AG08395 (cell line): ENCODE results near the gene ZC3H8.
"Not testable (repeated sequence)": the region's sequence is repeated elsewhere in the genome, so short reads cannot be mapped to it uniquely, and the experiment has no call there.

Experiments
- DNase-seq: peaks from one replicate; pipeline ENCODE4 v3.0.0; 2012; ENCODE audit warnings: mixed read lengths, low spot score

Gene ZC3H8

GRCh38 chr2:112259509-112260294 is 4.9 kb upstream of the ZC3H8 start:
- peak; percentile 74 for DNase-seq

DNA sequence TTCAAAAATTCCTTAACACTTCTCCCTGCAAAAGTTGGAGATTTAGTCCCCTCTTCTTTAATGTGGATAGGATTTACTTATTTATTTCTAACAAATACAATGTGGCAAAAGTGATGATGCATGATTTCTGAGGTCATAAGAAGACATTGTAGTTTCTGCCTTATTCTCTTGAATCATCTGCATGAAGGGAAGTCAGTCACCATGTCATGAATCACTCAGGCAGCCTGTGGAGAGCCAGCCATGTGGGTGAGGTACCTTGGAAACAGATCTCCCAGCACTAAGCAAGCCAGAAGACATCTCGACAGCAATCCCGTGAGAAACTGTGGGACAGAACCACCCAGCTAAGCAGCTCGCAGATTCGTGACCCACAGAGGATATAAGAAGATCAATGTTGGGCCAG is 2.7 kb upstream of the ZC3H8 start:
- no peak for DNase-seq

- no peak for DNase-seq
Observed at GRCh38 chr2:112256654-112257053, 1.8 kb upstream of the ZC3H8 start.

DNA sequence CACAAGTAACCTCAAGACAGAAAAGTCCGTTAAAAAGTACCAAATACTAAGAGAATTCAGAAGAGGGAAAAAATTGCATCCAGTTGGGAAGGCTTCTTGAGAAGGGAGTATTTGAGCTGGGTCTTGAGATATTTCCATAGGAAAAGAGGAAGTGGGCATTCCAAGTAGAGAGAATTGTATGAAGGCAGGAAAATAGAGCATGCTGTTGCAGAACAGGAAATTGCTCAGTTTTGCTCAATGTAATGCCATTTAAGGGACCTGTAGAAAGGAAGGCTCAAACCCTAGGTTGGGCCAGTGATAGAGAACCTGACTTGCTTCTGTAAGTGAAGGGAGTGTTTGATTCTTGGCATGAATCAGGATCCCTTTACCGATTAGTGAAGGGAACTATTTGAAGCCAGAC is 1.0 kb upstream of the ZC3H8 start:
- no peak for DNase-seq

GRCh38 chr2:112253261-112253815 is 1.5 kb downstream of the ZC3H8 start:
- peak; percentile 2 for DNase-seq

GRCh38 chr2:112251271-112251670 is 3.6 kb downstream of the ZC3H8 start:
- no peak for DNase-seq

GRCh38 chr2:112244854-112245253 is 10.0 kb downstream of the ZC3H8 start:
- no peak for DNase-seq

- no peak for DNase-seq
Observed at GRCh38 chr2:112243233-112243632, 11.6 kb downstream of the ZC3H8 start.

DNA sequence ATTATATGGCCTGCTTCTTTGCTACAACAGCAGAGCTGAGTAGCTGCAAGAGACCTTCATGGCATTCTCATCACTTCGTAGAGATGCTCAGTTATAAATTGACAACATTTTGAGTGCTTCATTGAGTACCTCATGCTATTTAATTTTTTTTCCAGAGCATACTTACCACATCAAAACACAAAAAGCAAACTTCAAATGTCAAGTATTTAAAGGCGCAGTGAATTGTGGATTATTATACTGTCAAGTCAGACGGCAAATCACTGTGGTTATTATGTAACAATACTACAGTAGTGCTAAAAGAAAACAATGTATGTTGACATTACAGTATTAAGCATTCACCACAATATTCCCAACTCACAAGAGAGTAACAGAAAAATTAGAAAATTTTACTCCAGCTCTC is 12.5 kb downstream of the ZC3H8 start:
- DNase-seq: no peak

DNA sequence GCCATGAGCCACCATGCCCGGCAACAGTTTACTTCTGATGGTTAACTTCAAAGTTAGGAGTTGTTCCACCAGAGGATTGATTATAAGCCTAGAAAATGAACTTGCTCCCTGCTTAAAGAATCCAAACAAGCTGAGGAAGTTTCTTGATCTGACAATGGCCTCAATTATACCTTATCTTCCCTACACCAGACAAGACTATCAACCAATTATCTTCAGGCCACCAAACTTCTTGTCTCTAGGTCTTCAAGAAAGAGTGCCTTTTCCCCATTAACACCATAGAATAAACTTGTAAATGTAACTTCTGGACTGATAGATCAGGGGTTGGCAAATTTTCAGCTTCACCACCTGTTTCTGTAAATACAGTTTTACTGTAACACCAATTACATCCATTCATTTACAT is 15.0 kb downstream of the ZC3H8 start:
- no peak for DNase-seq

GRCh38 chr2:112230371-112230770 is 24.5 kb downstream of the ZC3H8 start:
- DNase-seq: no peak

DNA sequence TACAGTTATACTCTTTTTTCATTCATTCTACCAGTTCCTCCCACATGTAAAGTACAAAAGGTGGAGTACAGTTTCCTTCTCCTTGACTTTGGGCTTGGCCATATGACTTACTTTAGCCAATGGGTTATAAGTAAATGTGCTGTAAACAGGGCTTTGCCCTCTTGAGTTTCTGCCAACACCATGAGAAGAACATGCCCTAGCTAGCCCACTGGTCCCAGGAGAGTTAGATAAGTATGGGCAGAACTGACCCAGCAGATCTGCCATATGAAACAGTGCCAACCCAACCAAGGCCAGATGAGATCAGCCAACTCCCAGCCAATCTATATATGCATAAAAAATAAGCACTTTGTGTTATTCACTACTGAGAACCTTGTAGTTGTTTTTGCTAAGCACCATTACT is 25.5 kb downstream of the ZC3H8 start:
- no peak for DNase-seq

- DNase-seq: no peak
Observed at GRCh38 chr2:112220831-112221230, 34.0 kb downstream of the ZC3H8 start.

DNA sequence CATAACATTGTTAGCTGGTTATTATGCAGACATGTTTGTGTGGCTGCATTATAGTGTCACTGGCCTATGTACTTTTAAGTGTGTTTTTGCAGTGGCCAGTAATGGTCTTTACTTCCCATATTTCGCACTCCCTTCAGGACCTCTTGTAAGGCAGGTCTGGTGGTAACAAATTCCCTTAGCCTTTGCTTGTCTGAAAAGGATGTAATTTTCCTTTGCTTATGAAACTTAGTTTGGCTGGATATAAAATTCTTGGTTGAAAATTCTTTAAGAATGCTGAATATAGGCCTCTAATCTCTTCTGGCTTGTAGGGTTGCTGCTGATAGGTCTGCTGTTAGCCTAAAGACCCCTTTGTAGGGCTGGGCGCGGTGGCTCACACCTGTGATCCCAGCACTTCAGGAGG is 34.7 kb downstream of the ZC3H8 start:
- DNase-seq: no peak

GRCh38 chr2:112217854-112218253 is 37.0 kb downstream of the ZC3H8 start:
- DNase-seq: no peak

- peak; percentile 20 for DNase-seq
Observed at GRCh38 chr2:112216167-112216566, 38.7 kb downstream of the ZC3H8 start.

- not testable (repeated sequence) for DNase-seq
Observed at GRCh38 chr2:112207905-112208304, 46.9 kb downstream of the ZC3H8 start.

GRCh38 chr2:112204411-112204810 is 50.4 kb downstream of the ZC3H8 start:
- DNase-seq: no peak

DNA sequence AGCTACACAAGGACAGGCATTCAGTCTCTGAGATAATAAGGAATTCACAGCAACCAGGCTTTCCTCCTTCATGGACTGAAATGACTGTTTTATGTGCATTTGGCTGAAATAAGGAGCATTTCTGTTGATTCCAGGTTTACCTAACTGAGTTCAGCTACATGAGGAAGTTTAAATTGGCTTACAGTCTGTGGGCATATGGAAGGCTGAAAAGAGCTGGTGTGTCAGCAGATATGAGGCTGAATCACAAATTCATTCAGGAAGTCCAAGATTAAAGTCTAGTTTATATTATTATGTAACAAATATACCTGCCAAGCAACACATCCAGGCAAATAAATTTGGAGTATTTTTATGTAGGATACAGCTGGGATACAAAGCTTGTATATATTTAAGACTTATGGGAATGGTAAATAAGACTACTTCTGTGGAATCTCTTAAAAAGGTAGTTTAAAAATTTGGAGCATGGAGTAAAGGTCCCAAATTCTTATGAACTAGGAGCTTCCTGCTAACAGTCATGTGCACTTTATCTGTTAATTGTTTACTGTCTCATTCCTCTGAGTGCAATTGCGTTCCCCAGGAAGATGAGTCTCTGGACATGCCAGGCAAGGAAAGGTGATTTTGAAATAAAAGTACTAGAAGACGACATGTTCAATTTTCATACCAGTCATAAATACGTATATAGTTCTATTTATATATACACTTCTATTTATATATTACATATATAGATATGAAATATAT is 53.0 kb downstream of the ZC3H8 start:
- no peak for DNase-seq

GRCh38 chr2:112199188-112199587 is 55.7 kb downstream of the ZC3H8 start:
- DNase-seq: no peak

DNA sequence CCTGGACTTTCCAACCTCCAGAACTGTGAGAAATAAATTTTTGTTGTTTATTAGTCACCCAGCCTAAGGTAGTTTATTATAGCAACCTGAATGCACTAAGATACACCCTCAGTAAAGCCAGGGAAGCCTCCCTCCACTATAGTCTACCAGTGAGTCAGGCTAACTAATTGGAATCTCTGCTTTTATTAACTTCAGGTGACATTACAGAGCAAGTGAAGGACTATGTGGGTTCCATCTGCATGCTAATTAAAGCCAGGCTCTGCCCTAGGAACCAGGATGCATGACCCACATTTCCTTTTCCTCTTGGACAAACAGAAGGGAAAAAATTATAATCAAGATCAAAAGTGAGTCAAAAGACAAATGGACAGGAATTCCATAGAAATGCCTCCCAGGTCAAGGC is 56.1 kb downstream of the ZC3H8 start:
- peak; percentile 43 for DNase-seq

GRCh38 chr2:112197868-112198267 is 57.0 kb downstream of the ZC3H8 start:
- DNase-seq: no peak

DNA sequence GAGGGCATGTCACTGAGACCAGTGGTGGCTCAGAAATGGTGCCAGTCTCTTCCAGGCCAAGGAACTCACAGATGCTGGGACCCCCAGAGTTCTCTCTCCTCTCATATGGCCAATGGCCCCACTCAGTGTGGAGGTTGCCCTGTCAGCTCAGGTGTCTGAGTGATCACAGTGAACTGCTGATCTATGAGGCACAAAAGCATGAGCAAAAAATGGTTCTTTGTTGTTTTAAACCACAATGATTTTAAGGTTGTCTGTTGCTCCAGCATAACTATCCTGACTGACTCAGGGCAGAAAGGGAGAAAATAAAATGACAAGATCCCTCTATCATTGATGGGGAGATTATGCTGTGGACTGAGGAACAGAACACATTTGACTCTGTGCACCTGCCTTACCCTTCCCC is 58.9 kb downstream of the ZC3H8 start:
- no peak for DNase-seq
